ENCODE results near the gene ATP6V0A4.
"Not testable (repeated sequence)": the region's sequence is repeated elsewhere in the genome, so short reads cannot be mapped to it uniquely, and the experiment has no call there.

The ATP6V0A4 gene

DNA sequence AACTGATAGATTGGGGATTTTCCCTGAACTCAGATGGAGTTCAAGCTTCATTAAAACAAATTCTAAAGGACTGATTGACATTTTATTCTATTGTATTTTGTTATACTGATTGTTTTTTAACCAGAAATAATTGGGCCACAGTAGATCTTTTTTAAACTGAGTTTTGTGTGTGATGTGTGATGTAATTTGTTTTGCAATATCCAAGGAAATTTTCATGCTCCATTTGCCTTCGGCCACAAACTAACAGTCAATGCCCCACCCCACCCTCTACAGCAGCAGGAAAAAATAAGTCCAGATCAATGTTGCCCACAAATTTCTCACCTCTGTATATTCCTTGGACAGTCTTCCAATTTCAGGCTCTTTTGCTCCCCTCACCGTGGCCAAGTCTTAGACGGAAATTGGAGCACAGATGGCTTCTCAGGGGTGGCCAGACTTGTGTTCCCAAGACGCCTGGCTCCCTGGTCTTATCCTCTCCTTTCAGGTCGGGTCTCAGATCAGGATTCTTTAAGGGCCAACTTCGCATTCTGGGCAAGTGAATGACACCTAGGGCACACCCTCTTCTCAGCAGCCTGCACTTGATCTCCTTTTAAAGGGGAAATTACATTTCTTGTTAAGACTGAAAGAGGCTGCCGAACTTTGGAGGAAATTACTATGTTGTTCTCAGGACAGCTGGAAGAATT lies 97.0 kb downstream of the ATP6V0A4 start, which contains the start of gene SVOPL:
TSS of gene SVOPL (minus strand) at position 506 of the 680 bp plus-strand sequence. CDS start 22,317 bp downstream, outside the sequence.
- DNase-seq (ENCODE audit: low read depth): no peak

- no peak for DNase-seq (ENCODE audit: low read depth)
These were observed 98.3 kb downstream of the ATP6V0A4 start for GRCh38 chr7:138699661-138700060.

- DNase-seq (ENCODE audit: low read depth): no peak
These were observed 99.7 kb downstream of the ATP6V0A4 start for GRCh38 chr7:138698281-138698680.

GRCh38 chr7:138697535-138698182 lies 100.3 kb downstream of the ATP6V0A4 start:
- no peak for DNase-seq (ENCODE audit: low read depth)

DNA sequence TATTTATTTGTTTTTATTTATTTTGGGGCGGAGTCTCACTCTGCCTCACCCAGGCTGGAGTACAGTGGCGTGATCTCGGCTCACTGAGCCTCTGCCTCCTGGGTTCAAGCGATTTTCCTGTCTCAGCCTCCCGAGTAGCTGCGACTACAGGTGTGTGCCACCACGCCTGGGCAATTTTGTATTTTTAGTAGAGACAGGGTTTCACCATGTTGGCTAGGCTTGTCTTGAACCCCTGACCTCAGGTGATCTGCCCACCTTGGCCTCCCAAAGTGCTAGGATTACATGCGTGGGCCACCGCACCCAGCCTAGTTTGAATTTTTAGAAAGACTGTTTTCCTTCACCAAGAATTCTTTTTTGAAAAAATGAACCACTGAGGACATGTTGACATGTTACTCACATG lies 102.2 kb downstream of the ATP6V0A4 start:
- not testable (repeated sequence) for DNase-seq (ENCODE audit: low read depth)

GRCh38 chr7:138695106-138695505 lies 102.9 kb downstream of the ATP6V0A4 start:
- DNase-seq (ENCODE audit: low read depth): no peak

- no peak for DNase-seq (ENCODE audit: low read depth)
These were observed 106.8 kb downstream of the ATP6V0A4 start for GRCh38 chr7:138691178-138691577.

- DNase-seq (ENCODE audit: low read depth): no peak
These were observed 107.5 kb downstream of the ATP6V0A4 start for GRCh38 chr7:138690495-138690894.

GRCh38 chr7:138688037-138688436 lies 110.0 kb downstream of the ATP6V0A4 start:
- not testable (repeated sequence) for DNase-seq (ENCODE audit: low read depth)

DNA sequence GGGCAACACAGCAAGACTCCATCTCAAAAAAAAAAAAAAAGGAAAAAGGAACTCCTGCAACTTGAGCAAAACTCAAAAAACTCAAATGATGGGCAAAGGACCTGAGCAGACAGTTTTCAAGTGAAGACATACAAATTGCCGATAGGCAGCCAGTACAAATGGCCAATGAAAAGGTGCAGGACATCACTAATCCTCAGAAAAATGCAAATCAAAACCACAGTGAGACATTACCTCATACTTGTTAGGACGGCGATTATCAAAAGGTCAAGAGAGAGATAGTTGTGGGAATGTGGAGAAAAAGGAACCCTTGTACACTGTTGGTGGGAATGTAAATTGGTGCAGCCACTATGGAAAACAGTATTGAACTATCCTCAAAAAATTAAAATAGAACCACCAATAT lies 113.7 kb downstream of the ATP6V0A4 start:
- no peak for DNase-seq (ENCODE audit: low read depth)

DNA sequence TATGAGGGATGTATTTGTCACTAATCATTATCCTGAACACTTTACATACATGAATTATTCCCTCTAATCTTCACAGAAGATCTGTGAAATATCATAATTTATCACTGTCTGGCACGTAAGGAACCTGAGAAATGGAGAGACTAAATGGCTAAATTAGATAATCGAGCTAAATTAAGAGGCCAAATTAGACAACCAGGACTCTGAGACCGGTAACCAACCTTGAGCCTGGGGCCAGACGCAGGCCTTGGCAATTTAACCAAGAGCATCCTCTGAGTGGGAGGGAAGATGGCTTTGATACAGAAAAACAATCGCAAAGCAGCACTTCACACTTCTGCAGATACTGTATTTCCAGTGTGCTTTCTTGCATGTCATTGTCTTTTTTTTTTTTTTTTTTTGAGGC lies 118.2 kb downstream of the ATP6V0A4 start:
- no peak for DNase-seq (ENCODE audit: low read depth)

- no peak for DNase-seq (ENCODE audit: low read depth)
These were observed 127.4 kb downstream of the ATP6V0A4 start for GRCh38 chr7:138670594-138670993.

- DNase-seq (ENCODE audit: low read depth): no peak
These were observed 128.6 kb downstream of the ATP6V0A4 start for GRCh38 chr7:138669364-138669763.

DNA sequence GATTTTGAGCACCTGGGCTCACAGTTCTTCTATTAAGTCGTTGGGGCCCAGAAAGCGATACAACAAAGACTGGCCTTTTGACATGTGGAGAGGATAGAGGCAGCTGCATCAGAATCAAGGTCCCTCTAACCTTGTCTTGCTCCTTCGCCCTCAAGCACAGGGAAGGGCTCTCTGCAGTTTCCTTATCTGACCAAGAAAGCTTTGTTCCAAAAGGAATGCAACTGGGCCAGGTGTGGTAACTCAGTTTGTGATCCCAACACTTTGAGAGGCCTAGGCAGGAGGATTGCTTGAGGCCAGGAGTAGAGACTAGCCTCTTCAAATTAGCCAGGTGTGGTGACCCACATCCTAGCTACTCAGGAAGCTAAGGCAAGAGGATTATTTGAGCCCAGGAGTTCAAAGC lies 129.1 kb downstream of the ATP6V0A4 start:
- DNase-seq (ENCODE audit: low read depth): no peak

- DNase-seq (ENCODE audit: low read depth): no peak
These were observed 129.8 kb downstream of the ATP6V0A4 start for GRCh38 chr7:138668229-138668596.

- DNase-seq (ENCODE audit: low read depth): no peak
These were observed 130.3 kb downstream of the ATP6V0A4 start for GRCh38 chr7:138667535-138668228.

DNA sequence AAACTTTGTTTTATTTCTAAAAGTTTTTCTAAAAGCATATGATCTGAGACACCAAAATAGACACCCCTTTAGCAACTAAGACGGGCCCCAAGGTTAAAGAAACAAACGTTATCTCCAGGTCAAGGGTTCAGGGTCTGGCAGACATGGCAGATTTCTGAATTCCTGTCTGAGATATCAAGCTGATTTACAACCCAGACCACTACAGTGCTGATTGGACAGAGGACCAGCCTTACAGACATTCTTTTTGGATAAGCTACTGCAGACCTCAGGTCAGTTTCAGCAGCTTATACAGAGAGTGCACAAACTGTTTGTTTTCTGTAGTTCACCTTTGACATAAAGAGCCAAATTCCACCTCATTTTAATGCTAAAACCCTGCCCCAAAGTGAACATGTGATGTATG lies 131.6 kb downstream of the ATP6V0A4 start:
- no peak for DNase-seq (ENCODE audit: low read depth)

DNA sequence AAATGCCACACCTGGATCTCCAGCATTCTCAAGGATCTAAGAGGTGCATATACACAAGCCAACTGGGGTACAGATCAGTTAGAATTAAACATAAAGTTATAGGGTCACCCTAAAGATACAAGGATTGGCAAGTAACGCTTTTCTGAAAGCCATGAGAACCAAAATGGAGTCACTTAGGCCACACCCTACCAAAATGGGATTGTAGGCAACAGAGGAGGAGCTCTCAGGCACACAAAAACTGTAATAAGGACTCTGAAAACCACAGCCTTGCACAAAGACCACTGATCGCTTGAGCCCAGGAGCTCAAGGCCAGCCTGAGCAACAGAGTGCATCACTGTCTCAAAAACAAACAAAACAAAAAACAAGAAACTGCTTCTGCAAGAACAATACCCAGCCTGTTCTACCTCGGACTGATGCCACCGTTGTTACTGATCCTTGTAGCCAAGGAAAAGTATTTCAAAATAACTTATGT lies 132.3 kb downstream of the ATP6V0A4 start:
- DNase-seq (ENCODE audit: low read depth): no peak

GRCh38 chr7:138665249-138665648 lies 132.7 kb downstream of the ATP6V0A4 start:
- no peak for DNase-seq (ENCODE audit: low read depth)

- no peak for DNase-seq (ENCODE audit: low read depth)
These were observed 134.0 kb downstream of the ATP6V0A4 start for GRCh38 chr7:138663725-138664710.

- no peak for DNase-seq (ENCODE audit: low read depth)
These were observed 135.0 kb downstream of the ATP6V0A4 start for GRCh38 chr7:138662991-138663320.

All from fibroblast of the conjunctiva (primary cell).